Liver (tissue), 9 donors: Measurements from ENCODE around the gene DCDC2C. TPM values are rescaled to one million over a fixed set of nuclear protein-coding genes. Genes with fewer than 3 reads are reported as not detected.

ENCODE experiments used
- DNase-seq: peaks from one replicate; pipeline ENCODE4 v3.0.0-alpha.2; 2017; ENCODE audit warnings: low spot score
- H3K27ac ChIP-seq, 2 donors: one replicate each; pipeline ENCODE4 v1.7.0; 2013; ENCODE audit warnings: inconsistent platforms in 2 of 2, low read length in 2 of 2, control low read depth in 1 of 2, low read depth in 1 of 2, mild to moderate bottlenecking in 1 of 2
- H3K27me3 ChIP-seq, 4 donors: one replicate each; pipeline versions ENCODE4 v1.6.1 to v1.7.0; 2013; ENCODE audit warnings: low read length in 3 of 4, inconsistent platforms in 1 of 4, mild to moderate bottlenecking in 1 of 4, moderate library complexity in 1 of 4; ENCODE audit not compliant: control insufficient read depth in 4 of 4, insufficient read depth in 4 of 4
- H3K36me3 ChIP-seq, 4 donors: one replicate each; pipeline versions ENCODE4 v1.6.1 to v1.7.0; 2013; ENCODE audit warnings: low read length in 3 of 4, mild to moderate bottlenecking in 3 of 4, low read depth in 1 of 4, moderate library complexity in 1 of 4; ENCODE audit not compliant: control insufficient read depth in 4 of 4, insufficient read depth in 3 of 4
- H3K4me1 ChIP-seq, 4 donors: one replicate each; pipeline versions ENCODE4 v1.6.1 to v1.7.0; 2013; ENCODE audit warnings: low read length in 3 of 4, mild to moderate bottlenecking in 3 of 4, moderate library complexity in 1 of 4; ENCODE audit not compliant: control insufficient read depth in 4 of 4, insufficient read depth in 4 of 4
- H3K4me3 ChIP-seq, 3 donors: one replicate each; pipeline versions ENCODE4 v1.6.1 to v1.7.0; 2013; ENCODE audit warnings: low read length in 3 of 3, control low read depth in 1 of 3, low read depth in 1 of 3, mild to moderate bottlenecking in 1 of 3
- H3K9ac ChIP-seq, 2 donors: one replicate each; pipeline ENCODE4 v1.7.0; 2013; ENCODE audit warnings: low read length in 2 of 2, mild to moderate bottlenecking in 2 of 2, moderate library complexity in 2 of 2, control low read depth in 1 of 2, low read depth in 1 of 2
- H3K9me3 ChIP-seq, 4 donors: one replicate each; pipeline versions ENCODE4 v1.6.1 to v1.7.0; 2013; ENCODE audit warnings: low read length in 3 of 4; ENCODE audit not compliant: control insufficient read depth in 4 of 4
- EGR1 ChIP-seq, 2 donors: IDR thresholded peaks; 2 replicates each; pipeline ENCODE4 v1.6.1; 2016 to 2018; ENCODE audit warnings: antibody characterized with exemption in 2 of 2, low read depth in 2 of 2
- FOXA1 ChIP-seq: IDR thresholded peaks from 2 replicates; pipeline ENCODE4 v1.6.1; 2016; ENCODE audit warnings: antibody characterized with exemption
- FOXA2 ChIP-seq: IDR thresholded peaks from 2 replicates; pipeline ENCODE4 v1.6.1; 2016; ENCODE audit warnings: antibody characterized with exemption
- GABPA ChIP-seq, 2 donors: IDR thresholded peaks in 1 of 2; conservative IDR thresholded peaks in 1 of 2; 2 replicates each; pipeline ENCODE4 v1.6.1; 2016; ENCODE audit warnings: antibody characterized with exemption in 2 of 2, mild to moderate bottlenecking in 1 of 2, moderate library complexity in 1 of 2
- HNF4A ChIP-seq, 2 donors: conservative IDR thresholded peaks; 2 replicates each; pipeline ENCODE4 v1.6.1; 2016; ENCODE audit warnings: antibody characterized with exemption in 2 of 2, mild to moderate bottlenecking in 2 of 2
- HNF4G ChIP-seq: IDR thresholded peaks from 2 replicates; pipeline ENCODE4 v1.6.1; 2016; ENCODE audit warnings: antibody characterized with exemption
- JUND ChIP-seq, 2 donors: IDR thresholded peaks; 2 replicates each; pipeline ENCODE4 v1.6.1; 2016; ENCODE audit warnings: antibody characterized with exemption in 2 of 2
- NR2F2 ChIP-seq: IDR thresholded peaks from 2 replicates; pipeline ENCODE4 v1.6.1; 2016; ENCODE audit warnings: antibody characterized with exemption
- RAD21 ChIP-seq, 2 donors: IDR thresholded peaks; 2 replicates each; pipeline ENCODE4 v1.6.1; 2016; ENCODE audit warnings: antibody characterized with exemption in 2 of 2, mild to moderate bottlenecking in 2 of 2
- RXRA ChIP-seq, 2 donors: IDR thresholded peaks; 2 replicates each; pipeline ENCODE4 v1.6.1; 2017 to 2018; ENCODE audit warnings: antibody characterized with exemption in 2 of 2, mild to moderate bottlenecking in 1 of 2
- SP1 ChIP-seq: IDR thresholded peaks from 2 replicates; pipeline ENCODE4 v1.6.1; 2018; ENCODE audit warnings: antibody characterized with exemption, mild to moderate bottlenecking
- TAF1 ChIP-seq: conservative IDR thresholded peaks from 2 replicates; pipeline ENCODE4 v1.6.1; 2016; ENCODE audit warnings: antibody characterized with exemption, mild to moderate bottlenecking
- YY1 ChIP-seq: IDR thresholded peaks from 2 replicates; pipeline ENCODE4 v1.6.1; 2016; ENCODE audit warnings: antibody characterized with exemption, mild to moderate bottlenecking
- WGBS: extraction: QIAGEN DNeasy Blood & Tissue Kit; methylation state at CpG from one replicate; pipeline ENCODE4 v1.1.7; 2013; 5-methylcytosine and 5-hydroxymethylcytosine counted together
- polyA plus RNA-seq, 2 donors: library from polyadenylated mRNA; stranded (reverse) in 1 of 2; unstranded in 1 of 2; fragments of 200-250 nt in 1 of 2; fragments of >200 nt in 1 of 2; fragmentation: Nextera tagmentation in 1 of 2; extraction: Ambion mirVana in 1 of 2; gene quantifications; one replicate each; pipeline versions ENCODE4 v1.2.1 to v1.2.3, GENCODE V29; 2013 to 2015
- total RNA-seq, 2 donors: library from RNA; depleted of rRNA; stranded (reverse); fragments of >200 nt; gene quantifications; one replicate each; pipeline ENCODE4 v1.2.3, GENCODE V29; 2014
- TF ChIP-seq, protein P1 (sequence below): IDR thresholded peaks from 2 replicates; pipeline ENCODE4 v1.6.1; 2016; ENCODE audit warnings: antibody characterized with exemption
- TF ChIP-seq, protein P2 (sequence below): fragments of 150-350 bp; IDR thresholded peaks from 2 replicates; pipeline ENCODE4 v1.5.1; 2017; ENCODE audit warnings: improper control_type of control experiment, low read depth, low read length; ENCODE audit not compliant: missing input control
- TF ChIP-seq, protein P3 (sequence below): IDR thresholded peaks from 2 replicates; pipeline ENCODE4 v1.6.1; 2016; ENCODE audit warnings: antibody characterized with exemption, mild to moderate bottlenecking
- TF ChIP-seq, protein P4 (sequence below): IDR thresholded peaks from 2 replicates; pipeline ENCODE4 v1.6.1; 2016; ENCODE audit warnings: antibody characterized with exemption
- TF ChIP-seq, protein P5 (sequence below): IDR thresholded peaks from 2 replicates; pipeline ENCODE4 v1.6.1; 2016; ENCODE audit warnings: antibody characterized with exemption
- donor health status: healthy.
- donor health status: healthy.
- donor health status: healthy.
- donor health status: healthy.
- donor health status: healthy.

Gene DCDC2C
- total and polyA plus RNA-seq, 4 donors: not detected

DNA sequence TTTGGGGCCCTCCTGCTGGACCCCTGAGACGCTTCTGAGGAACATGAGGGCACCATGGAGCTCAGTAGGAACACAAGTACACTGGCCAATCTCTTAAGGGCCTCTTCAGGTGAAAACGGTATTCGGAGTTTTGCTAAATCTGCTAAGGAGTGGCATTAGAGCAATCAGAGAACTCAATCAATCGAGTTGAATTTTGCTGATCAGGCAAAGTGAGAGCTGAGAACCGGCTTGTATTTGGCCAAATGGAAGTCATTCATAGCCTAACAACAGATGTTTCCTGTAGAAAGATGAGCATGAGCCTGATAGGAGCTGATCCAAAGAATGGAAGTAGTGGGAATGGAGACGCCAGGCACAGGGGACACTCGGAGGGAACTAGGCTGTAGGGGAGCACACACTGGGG lies 133.7 kb downstream of the DCDC2C start:
- H3K4me1 ChIP-seq: no peaks in the 10 kb centered on the region
- TF ChIP-seq EGR1 (IDR thresholded peaks at IDR 0.05; ENCODE audit: low read depth in 2 of 2) (no peak), TAF1 (no peak), JUND (IDR thresholded peaks at IDR 0.05) (no peak), RAD21 (IDR thresholded peaks at IDR 0.05) (no peak), YY1 (no peak), FOXA2 (no peak), NR2F2 (no peak)
- TF ChIP-seq, protein P1, sequence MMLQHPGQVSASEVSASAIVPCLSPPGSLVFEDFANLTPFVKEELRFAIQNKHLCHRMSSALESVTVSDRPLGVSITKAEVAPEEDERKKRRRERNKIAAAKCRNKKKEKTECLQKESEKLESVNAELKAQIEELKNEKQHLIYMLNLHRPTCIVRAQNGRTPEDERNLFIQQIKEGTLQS: no peak
- TF ChIP-seq, protein P2, sequence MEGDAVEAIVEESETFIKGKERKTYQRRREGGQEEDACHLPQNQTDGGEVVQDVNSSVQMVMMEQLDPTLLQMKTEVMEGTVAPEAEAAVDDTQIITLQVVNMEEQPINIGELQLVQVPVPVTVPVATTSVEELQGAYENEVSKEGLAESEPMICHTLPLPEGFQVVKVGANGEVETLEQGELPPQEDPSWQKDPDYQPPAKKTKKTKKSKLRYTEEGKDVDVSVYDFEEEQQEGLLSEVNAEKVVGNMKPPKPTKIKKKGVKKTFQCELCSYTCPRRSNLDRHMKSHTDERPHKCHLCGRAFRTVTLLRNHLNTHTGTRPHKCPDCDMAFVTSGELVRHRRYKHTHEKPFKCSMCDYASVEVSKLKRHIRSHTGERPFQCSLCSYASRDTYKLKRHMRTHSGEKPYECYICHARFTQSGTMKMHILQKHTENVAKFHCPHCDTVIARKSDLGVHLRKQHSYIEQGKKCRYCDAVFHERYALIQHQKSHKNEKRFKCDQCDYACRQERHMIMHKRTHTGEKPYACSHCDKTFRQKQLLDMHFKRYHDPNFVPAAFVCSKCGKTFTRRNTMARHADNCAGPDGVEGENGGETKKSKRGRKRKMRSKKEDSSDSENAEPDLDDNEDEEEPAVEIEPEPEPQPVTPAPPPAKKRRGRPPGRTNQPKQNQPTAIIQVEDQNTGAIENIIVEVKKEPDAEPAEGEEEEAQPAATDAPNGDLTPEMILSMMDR: no peak
- 76% methylated on average over 7 of the region's 7 CpGs for WGBS

DNA sequence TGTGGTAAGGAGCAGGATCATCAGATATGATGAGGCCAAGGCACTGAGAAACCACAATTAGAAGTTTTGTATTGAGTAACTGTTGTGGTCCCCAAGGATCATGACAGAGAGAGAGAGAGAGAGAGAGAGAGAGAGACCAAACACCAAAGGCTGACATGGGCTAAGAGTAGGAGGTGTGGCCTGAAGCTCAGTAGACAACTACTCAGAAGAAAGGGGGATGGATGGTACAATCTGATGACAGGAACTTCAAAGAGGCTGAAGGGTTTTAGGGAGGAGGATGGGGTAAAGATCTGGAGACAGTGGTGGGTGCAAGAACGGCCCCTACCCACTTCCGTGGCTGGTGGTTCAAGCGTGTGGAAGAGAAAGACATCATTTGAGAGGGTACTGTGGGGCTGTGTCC lies 135.0 kb downstream of the DCDC2C start:
- 83% methylated on average over 3 of the region's 3 CpGs for WGBS
- Histone ChIP-seq H3K27ac (no peak overlapping the region), H3K9ac (no peak overlapping the region), H3K9me3 (no peaks in the 10 kb centered on the region), H3K4me3 (no peak overlapping the region), H3K36me3 (no peaks in the 10 kb centered on the region), H3K27me3 (peaks cover 0 to 3% (median 0%) of the 10 kb centered on the region in 4 donors), H3K4me1 (no peaks in the 10 kb centered on the region)
- DNase-seq: no peak
- TF ChIP-seq RXRA (IDR thresholded peaks at IDR 0.05) (no peak), JUND (IDR thresholded peaks at IDR 0.05) (no peak), RAD21 (IDR thresholded peaks at IDR 0.05) (no peak), EGR1 (IDR thresholded peaks at IDR 0.05; ENCODE audit: low read depth in 2 of 2) (no peak), GABPA (IDR thresholded peaks at IDR 0.05 in 1 of 2, conservative IDR thresholded peaks at IDR 0.05 in 1 of 2) (no peak), SP1 (no peak), HNF4A (conservative IDR thresholded peaks at IDR 0.05) (no peak), FOXA2 (no peak), FOXA1 (no peak), NR2F2 (no peak), TAF1 (no peak), HNF4G (no peak), YY1 (no peak)
- TF ChIP-seq, protein P1: no peak
- TF ChIP-seq, protein P3, sequence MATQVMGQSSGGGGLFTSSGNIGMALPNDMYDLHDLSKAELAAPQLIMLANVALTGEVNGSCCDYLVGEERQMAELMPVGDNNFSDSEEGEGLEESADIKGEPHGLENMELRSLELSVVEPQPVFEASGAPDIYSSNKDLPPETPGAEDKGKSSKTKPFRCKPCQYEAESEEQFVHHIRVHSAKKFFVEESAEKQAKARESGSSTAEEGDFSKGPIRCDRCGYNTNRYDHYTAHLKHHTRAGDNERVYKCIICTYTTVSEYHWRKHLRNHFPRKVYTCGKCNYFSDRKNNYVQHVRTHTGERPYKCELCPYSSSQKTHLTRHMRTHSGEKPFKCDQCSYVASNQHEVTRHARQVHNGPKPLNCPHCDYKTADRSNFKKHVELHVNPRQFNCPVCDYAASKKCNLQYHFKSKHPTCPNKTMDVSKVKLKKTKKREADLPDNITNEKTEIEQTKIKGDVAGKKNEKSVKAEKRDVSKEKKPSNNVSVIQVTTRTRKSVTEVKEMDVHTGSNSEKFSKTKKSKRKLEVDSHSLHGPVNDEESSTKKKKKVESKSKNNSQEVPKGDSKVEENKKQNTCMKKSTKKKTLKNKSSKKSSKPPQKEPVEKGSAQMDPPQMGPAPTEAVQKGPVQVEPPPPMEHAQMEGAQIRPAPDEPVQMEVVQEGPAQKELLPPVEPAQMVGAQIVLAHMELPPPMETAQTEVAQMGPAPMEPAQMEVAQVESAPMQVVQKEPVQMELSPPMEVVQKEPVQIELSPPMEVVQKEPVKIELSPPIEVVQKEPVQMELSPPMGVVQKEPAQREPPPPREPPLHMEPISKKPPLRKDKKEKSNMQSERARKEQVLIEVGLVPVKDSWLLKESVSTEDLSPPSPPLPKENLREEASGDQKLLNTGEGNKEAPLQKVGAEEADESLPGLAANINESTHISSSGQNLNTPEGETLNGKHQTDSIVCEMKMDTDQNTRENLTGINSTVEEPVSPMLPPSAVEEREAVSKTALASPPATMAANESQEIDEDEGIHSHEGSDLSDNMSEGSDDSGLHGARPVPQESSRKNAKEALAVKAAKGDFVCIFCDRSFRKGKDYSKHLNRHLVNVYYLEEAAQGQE: no peak
- TF ChIP-seq, protein P4, sequence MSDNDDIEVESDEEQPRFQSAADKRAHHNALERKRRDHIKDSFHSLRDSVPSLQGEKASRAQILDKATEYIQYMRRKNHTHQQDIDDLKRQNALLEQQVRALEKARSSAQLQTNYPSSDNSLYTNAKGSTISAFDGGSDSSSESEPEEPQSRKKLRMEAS: no peak
- TF ChIP-seq, protein P5, sequence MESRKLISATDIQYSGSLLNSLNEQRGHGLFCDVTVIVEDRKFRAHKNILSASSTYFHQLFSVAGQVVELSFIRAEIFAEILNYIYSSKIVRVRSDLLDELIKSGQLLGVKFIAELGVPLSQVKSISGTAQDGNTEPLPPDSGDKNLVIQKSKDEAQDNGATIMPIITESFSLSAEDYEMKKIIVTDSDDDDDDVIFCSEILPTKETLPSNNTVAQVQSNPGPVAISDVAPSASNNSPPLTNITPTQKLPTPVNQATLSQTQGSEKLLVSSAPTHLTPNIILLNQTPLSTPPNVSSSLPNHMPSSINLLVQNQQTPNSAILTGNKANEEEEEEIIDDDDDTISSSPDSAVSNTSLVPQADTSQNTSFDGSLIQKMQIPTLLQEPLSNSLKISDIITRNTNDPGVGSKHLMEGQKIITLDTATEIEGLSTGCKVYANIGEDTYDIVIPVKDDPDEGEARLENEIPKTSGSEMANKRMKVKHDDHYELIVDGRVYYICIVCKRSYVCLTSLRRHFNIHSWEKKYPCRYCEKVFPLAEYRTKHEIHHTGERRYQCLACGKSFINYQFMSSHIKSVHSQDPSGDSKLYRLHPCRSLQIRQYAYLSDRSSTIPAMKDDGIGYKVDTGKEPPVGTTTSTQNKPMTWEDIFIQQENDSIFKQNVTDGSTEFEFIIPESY: no peak
- TF ChIP-seq, protein P2: no peak

More for the DNA sequence above, 133.7 kb downstream of the DCDC2C start:
- no peak overlapping the region for H3K27ac ChIP-seq
- no peak for DNase-seq
- H3K9me3 ChIP-seq: no peaks in the 10 kb centered on the region
- H3K27me3 ChIP-seq: peaks cover 0 to 2% (median 0%) of the 10 kb centered on the region in 4 donors
- H3K36me3 ChIP-seq: no peaks in the 10 kb centered on the region
- no peak overlapping the region for H3K9ac ChIP-seq
- no peak overlapping the region for H3K4me3 ChIP-seq
